PFSK-1 (cell line): ENCODE measurements around the gene LSM8.

Source experiments
- POLR2AphosphoS5 ChIP-seq: IDR thresholded peaks from 2 replicates; pipeline ENCODE4 v1.6.1; 2012; ENCODE audit warnings: low read depth, mild to moderate bottlenecking, control low read depth, low read length, moderate library complexity
- REST ChIP-seq, 2 experiments: IDR thresholded peaks; 2 replicates each; pipeline versions ENCODE4 v1.6.1 to v1.8.0; 2011 to 2012; ENCODE audit warnings: low read depth in 2 of 2, low read length in 2 of 2, control low read depth in 1 of 2, inconsistent platforms in 1 of 2, mild to moderate bottlenecking in 1 of 2, moderate library complexity in 1 of 2; ENCODE audit not compliant: insufficient read depth in 1 of 2
- TAF1 ChIP-seq: IDR thresholded peaks from 2 replicates; pipeline ENCODE4 v1.6.1; 2012; ENCODE audit warnings: low read length, control low read depth, borderline replicate concordance; ENCODE audit not compliant: insufficient read depth

- TF ChIP-seq POLR2AphosphoS5: no peak
- no peak for TF ChIP-seq TAF1
- no peak for TF ChIP-seq REST (IDR thresholded peaks at IDR 0.05; ENCODE audit: insufficient read depth in 1 of 2, low read depth in 2 of 2, low read length in 2 of 2)
Observed at GRCh38 chr7:118179191-118179590, 4.8 kb upstream of the LSM8 start.
